K562 (cell line): ENCODE measurements around the gene ERCC1. TPM values are rescaled to one million over a fixed set of nuclear protein-coding genes. Genes with fewer than 3 reads are reported as not detected.

Source experiments
- CREB1 ChIP-seq, 2 experiments: sonication (generic) in 1 of 2; formaldehyde crosslinking in 1 of 2; IDR thresholded peaks; 2 replicates each; pipeline versions ENCODE4 v1.6.1 to v1.8.0; 2012 to 2022; ENCODE audit warnings: inconsistent platforms in 1 of 2, mild to moderate bottlenecking in 1 of 2, missing genetic modification reagents in 1 of 2, moderate library complexity in 1 of 2
- EGR1 ChIP-seq: fragments of 450-650 bp; conservative IDR thresholded peaks from 2 replicates; pipeline ENCODE4 v1.6.1; 2017; ENCODE audit warnings: mild to moderate bottlenecking
- FOXJ2 ChIP-seq: fragments of 200-800 bp; sonication (Bioruptor generic); IDR thresholded peaks from 2 replicates; pipeline ENCODE4 v1.6.1; 2016; ENCODE audit warnings: missing genetic modification characterization, missing compliant biosample characterization
- ILK ChIP-seq: fragments of 450-650 bp; IDR thresholded peaks from 2 replicates; pipeline ENCODE4 v1.6.1; 2016; ENCODE audit warnings: missing genetic modification characterization, low read depth, mild to moderate bottlenecking, missing compliant biosample characterization, moderate library complexity, borderline replicate concordance
- PBX2 ChIP-seq, 2 experiments: IDR thresholded peaks in 1 of 2; conservative IDR thresholded peaks in 1 of 2; 2 replicates each; pipeline ENCODE4 v1.6.1; 2016; ENCODE audit warnings: low read depth in 2 of 2, mild to moderate bottlenecking in 1 of 2, missing compliant biosample characterization in 1 of 2, missing genetic modification characterization in 1 of 2, moderate library complexity in 1 of 2
- PHB2 ChIP-seq: fragments of 450-650 bp; IDR thresholded peaks from 2 replicates; pipeline ENCODE4 v1.6.1; 2017; ENCODE audit warnings: low read depth
- PKNOX1 ChIP-seq: fragments of 450-650 bp; IDR thresholded peaks from 2 replicates; pipeline ENCODE4 v1.6.1; 2016
- SIN3A ChIP-seq, 2 experiments: fragments of 150-350 bp in 1 of 2; IDR thresholded peaks; 2 replicates each; pipeline ENCODE4 v1.6.1; 2011 to 2016; ENCODE audit warnings: borderline replicate concordance in 2 of 2, low read depth in 2 of 2, low read length in 2 of 2, mild to moderate bottlenecking in 2 of 2, moderate library complexity in 2 of 2; ENCODE audit not compliant: control insufficient read depth in 1 of 2
- SMARCA4 ChIP-seq: fragments of 450-650 bp; IDR thresholded peaks from 2 replicates; pipeline ENCODE4 v1.6.1; 2016
- SNIP1 ChIP-seq: fragments of 450-650 bp; IDR thresholded peaks from 2 replicates; pipeline ENCODE4 v1.7.1; 2017; ENCODE audit warnings: low read depth, mild to moderate bottlenecking
- ZBTB26 ChIP-seq: fragments of 450-650 bp; formaldehyde crosslinking; IDR thresholded peaks from 2 replicates; pipeline ENCODE4 v1.4.0; 2022; ENCODE audit warnings: missing genetic modification characterization
- ZNF217 ChIP-seq: sonication (generic); formaldehyde crosslinking; IDR thresholded peaks from 2 replicates; pipeline ENCODE4 v1.8.0; 2022; ENCODE audit warnings: mild to moderate bottlenecking, missing genetic modification reagents
- ZNF507 ChIP-seq: conservative IDR thresholded peaks from 2 replicates; pipeline ENCODE4 v1.6.1; 2017; ENCODE audit warnings: missing genetic modification characterization, missing compliant biosample characterization
- ZNF609 ChIP-seq: sonication (generic); formaldehyde crosslinking; IDR thresholded peaks from 2 replicates; pipeline ENCODE4 v1.8.1; 2023; ENCODE audit warnings: missing genetic modification reagents, mild to moderate bottlenecking, borderline replicate concordance
- ZNF644 ChIP-seq: fragments of 200-800 bp; sonication (Bioruptor generic); IDR thresholded peaks from 2 replicates; pipeline ENCODE4 v1.6.1; 2016; ENCODE audit warnings: low read depth, missing genetic modification characterization, missing compliant biosample characterization
- polyA plus RNA-seq, 8 experiments: library from polyadenylated mRNA; depleted of rRNA in 4 of 8; stranded (reverse) in 5 of 8; unstranded in 3 of 8; fragments of >200 nt; fragmentation: Nextera tagmentation in 2 of 8; fragmentation: Illumina TruSeq in 1 of 8; extraction: Ambion mirVana in 2 of 8; extraction: Trizol in 1 of 8; gene quantifications; 2 replicates each; pipeline versions ENCODE4 v1.2.1 to v1.2.3, GENCODE V29; 2011 to 2014; ENCODE audit warnings: inconsistent platforms in 1 of 8, missing spikeins in 1 of 8
- total RNA-seq, 7 experiments: library from RNA; depleted of rRNA in 6 of 7; stranded (reverse); fragments of >200 nt in 6 of 7; fragmentation: Illumina TruSeq in 2 of 7; extraction: Trizol in 2 of 7; gene quantifications; 2 replicates each; pipeline versions ENCODE4 v1.2.1 to v1.2.3, GENCODE V29; 2011 to 2021; ENCODE audit warnings: low replicate concordance in 1 of 7

Gene ERCC1
- total and polyA plus RNA-seq, 9 of the 15 experiments (the other 6 are each of a cell fraction or from before 2014, with no cell fraction given), result 9.3 to 92.6 (median 60.0) TPM

- TF ChIP-seq ZNF609 (no peak), ZNF217 (no peak), SMARCA4 (no peak; the same call in 1 of the 2 replicates), ILK (no peak), SNIP1 (no peak), FOXJ2 (no peak), PHB2 (no peak), PBX2 (CRISPR knock-in tag; IDR thresholded peaks at IDR 0.05; ENCODE audit: low read depth) (no peak), PBX2 (tag; conservative IDR thresholded peaks at IDR 0.05; ENCODE audit: low read depth) (no peak), EGR1 (peak; percentile 88), PKNOX1 (peak; percentile 84), CREB1 (IDR thresholded peaks at IDR 0.05) (no peak), CREB1 (CRISPR knock-in tag; IDR thresholded peaks at IDR 0.05) (no peak), ZNF644 (tag) (no peak), ZBTB26 (CRISPR knock-in tag) (no peak), SIN3A (IDR thresholded peaks at IDR 0.05; ENCODE audit: borderline replicate concordance in 2 of 2, control insufficient read depth in 1 of 2, low read depth in 2 of 2, low read length in 2 of 2) (no peak), ZNF507 (tag) (no peak)
Measured at GRCh38 chr19:45403781-45404556, 19.7 kb downstream of the ERCC1 start (continued).
